SK-N-SH treated with all-trans-retinoic acid at 6 μM for 48 hours (cell line): Measurements from ENCODE around the gene MTCL1.

Experiments
- ATAC-seq: fragments of 200-7000 bp; cut with Tn5 transposase; 3 replicates; pipeline ENCODE4 v1.9.1; 2020; ENCODE audit warnings: mild to moderate bottlenecking, moderate library complexity
- ARNTL ChIP-seq: fragments of 450-650 bp; formaldehyde crosslinking; IDR thresholded peaks from 2 replicates; pipeline ENCODE4 v1.5.0; 2020; ENCODE audit warnings: low read depth, mild to moderate bottlenecking, moderate library complexity, borderline replicate concordance
- BACH2 ChIP-seq: fragments of 250-450 bp; sonication (Bioruptor Pico); IDR thresholded peaks from 2 replicates; pipeline ENCODE4 v1.9.0; 2021; ENCODE audit warnings: mild to moderate bottlenecking, borderline replicate concordance
- CSDC2 ChIP-seq: fragments of 250-450 bp; sonication (Bioruptor Pico); IDR thresholded peaks from 2 replicates; pipeline ENCODE4 v1.5.0; 2020; ENCODE audit warnings: mild to moderate bottlenecking, moderate library complexity
- ESRRG ChIP-seq: fragments of 250-450 bp; sonication (Bioruptor Pico); IDR thresholded peaks from 2 replicates; pipeline ENCODE4 v1.6.1; 2021; ENCODE audit warnings: mild to moderate bottlenecking
- ISL1 ChIP-seq: fragments of 250-450 bp; sonication (Bioruptor Pico); IDR thresholded peaks from 2 replicates; pipeline ENCODE4 v2.1.2; 2022; ENCODE audit warnings: mild to moderate bottlenecking, moderate library complexity
- OSR1 ChIP-seq: fragments of 250-450 bp; sonication (Bioruptor Pico); IDR thresholded peaks from 2 replicates; pipeline ENCODE4 v1.8.0; 2022; ENCODE audit warnings: moderate library complexity, mild to moderate bottlenecking, inconsistent platforms
- RARB ChIP-seq: fragments of 250-450 bp; sonication (Bioruptor Pico); IDR thresholded peaks from 2 replicates; pipeline ENCODE4 v1.8.0; 2021; ENCODE audit warnings: mild to moderate bottlenecking, moderate library complexity
- SNAI2 ChIP-seq: fragments of 250-450 bp; sonication (Bioruptor Pico); IDR thresholded peaks from 2 replicates; pipeline ENCODE4 v1.5.0; 2020; ENCODE audit warnings: mild to moderate bottlenecking, moderate library complexity
- TCF4 ChIP-seq: fragments of 250-450 bp; sonication (Bioruptor Pico); IDR thresholded peaks from 2 replicates; pipeline ENCODE4 v1.8.0; 2021; ENCODE audit warnings: mild to moderate bottlenecking, moderate library complexity, borderline replicate concordance
- TOX ChIP-seq: fragments of 250-450 bp; sonication (Bioruptor Pico); IDR thresholded peaks from 2 replicates; pipeline ENCODE4 v1.8.0; 2021; ENCODE audit warnings: mild to moderate bottlenecking, moderate library complexity, borderline replicate concordance
- ZFP3 ChIP-seq: fragments of 250-450 bp; sonication (Bioruptor Pico); IDR thresholded peaks from 2 replicates; pipeline ENCODE4 v1.5.0; 2020; ENCODE audit warnings: mild to moderate bottlenecking, moderate library complexity
- ZFP30 ChIP-seq: fragments of 450-650 bp; formaldehyde crosslinking; IDR thresholded peaks from 2 replicates; pipeline ENCODE4 v1.5.0; 2022; ENCODE audit warnings: mild to moderate bottlenecking, moderate library complexity
- ZNF565 ChIP-seq: fragments of 450-650 bp; formaldehyde crosslinking; conservative IDR thresholded peaks from 2 replicates; pipeline ENCODE4 v1.5.0; 2020; ENCODE audit warnings: low read depth, mild to moderate bottlenecking, moderate library complexity
- ZNF70 ChIP-seq: fragments of 450-650 bp; formaldehyde crosslinking; IDR thresholded peaks from 2 replicates; pipeline ENCODE4 v1.5.0; 2020; ENCODE audit warnings: mild to moderate bottlenecking, moderate library complexity
- TF ChIP-seq, protein P1 (sequence below): fragments of 250-450 bp; sonication (Bioruptor Pico); IDR thresholded peaks from 2 replicates; pipeline ENCODE4 v1.5.1; 2021; ENCODE audit warnings: mild to moderate bottlenecking, moderate library complexity
- TF ChIP-seq, protein P2 (sequence below): fragments of 250-450 bp; sonication (Bioruptor Pico); IDR thresholded peaks from 2 replicates; pipeline ENCODE4 v1.5.1; 2020; ENCODE audit warnings: low read depth, mild to moderate bottlenecking, moderate library complexity
- TF ChIP-seq, protein P3 (sequence below): fragments of 250-450 bp; sonication (Bioruptor Pico); IDR thresholded peaks from 2 replicates; pipeline ENCODE4 v1.5.0; 2020; ENCODE audit warnings: mild to moderate bottlenecking, moderate library complexity
- TF ChIP-seq, protein P4 (sequence below): fragments of 250-450 bp; sonication (Bioruptor Pico); IDR thresholded peaks from 2 replicates; pipeline ENCODE4 v1.8.0; 2020; ENCODE audit warnings: mild to moderate bottlenecking, moderate library complexity, borderline replicate concordance
- TF ChIP-seq, protein P5 (sequence below): fragments of 250-450 bp; sonication (Bioruptor Pico); IDR thresholded peaks from 2 replicates; pipeline ENCODE4 v1.8.0; 2021; ENCODE audit warnings: low read depth, mild to moderate bottlenecking, moderate library complexity, borderline replicate concordance

The MTCL1 gene

DNA sequence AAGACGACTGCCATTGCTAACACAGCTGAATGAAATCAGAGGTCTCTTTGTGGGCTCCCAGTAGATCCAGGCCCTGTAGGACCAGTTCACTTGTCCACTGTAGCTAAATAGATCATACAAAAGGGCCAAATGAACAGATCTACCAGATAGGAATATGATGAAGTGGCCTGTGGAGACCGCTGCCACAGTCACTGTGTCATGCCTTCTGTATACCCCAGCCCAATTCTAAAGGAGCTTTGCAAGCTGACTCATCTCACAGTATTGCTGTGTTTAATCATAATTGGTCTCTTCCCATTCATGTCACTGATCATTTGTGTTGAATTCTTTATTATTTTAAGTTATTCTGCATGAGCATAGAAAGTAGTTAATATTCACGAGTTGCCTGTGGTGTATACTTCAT lies 125.8 kb downstream of the MTCL1 start:
- ATAC-seq = no peak
- TF ChIP-seq OSR1 (CRISPR knock-in tag) (no peak), ZNF70 (no peak), TOX (CRISPR knock-in tag) (no peak), ZFP3 (CRISPR knock-in tag) (no peak), CSDC2 (CRISPR knock-in tag) (no peak), RARB (no peak), ISL1 (CRISPR knock-in tag) (no peak), SNAI2 (no peak), ARNTL (CRISPR knock-in tag) (no peak), BACH2 (CRISPR knock-in tag) (no peak), ZFP30 (no peak), ESRRG (CRISPR knock-in tag) (no peak), ZNF565 (no peak)
- TF ChIP-seq, protein P1, sequence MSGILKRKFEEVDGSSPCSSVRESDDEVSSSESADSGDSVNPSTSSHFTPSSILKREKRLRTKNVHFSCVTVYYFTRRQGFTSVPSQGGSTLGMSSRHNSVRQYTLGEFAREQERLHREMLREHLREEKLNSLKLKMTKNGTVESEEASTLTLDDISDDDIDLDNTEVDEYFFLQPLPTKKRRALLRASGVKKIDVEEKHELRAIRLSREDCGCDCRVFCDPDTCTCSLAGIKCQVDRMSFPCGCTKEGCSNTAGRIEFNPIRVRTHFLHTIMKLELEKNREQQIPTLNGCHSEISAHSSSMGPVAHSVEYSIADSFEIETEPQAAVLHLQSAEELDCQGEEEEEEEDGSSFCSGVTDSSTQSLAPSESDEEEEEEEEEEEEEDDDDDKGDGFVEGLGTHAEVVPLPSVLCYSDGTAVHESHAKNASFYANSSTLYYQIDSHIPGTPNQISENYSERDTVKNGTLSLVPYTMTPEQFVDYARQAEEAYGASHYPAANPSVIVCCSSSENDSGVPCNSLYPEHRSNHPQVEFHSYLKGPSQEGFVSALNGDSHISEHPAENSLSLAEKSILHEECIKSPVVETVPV (CRISPR knock-in tag) = no peak
- TF ChIP-seq, protein P2, sequence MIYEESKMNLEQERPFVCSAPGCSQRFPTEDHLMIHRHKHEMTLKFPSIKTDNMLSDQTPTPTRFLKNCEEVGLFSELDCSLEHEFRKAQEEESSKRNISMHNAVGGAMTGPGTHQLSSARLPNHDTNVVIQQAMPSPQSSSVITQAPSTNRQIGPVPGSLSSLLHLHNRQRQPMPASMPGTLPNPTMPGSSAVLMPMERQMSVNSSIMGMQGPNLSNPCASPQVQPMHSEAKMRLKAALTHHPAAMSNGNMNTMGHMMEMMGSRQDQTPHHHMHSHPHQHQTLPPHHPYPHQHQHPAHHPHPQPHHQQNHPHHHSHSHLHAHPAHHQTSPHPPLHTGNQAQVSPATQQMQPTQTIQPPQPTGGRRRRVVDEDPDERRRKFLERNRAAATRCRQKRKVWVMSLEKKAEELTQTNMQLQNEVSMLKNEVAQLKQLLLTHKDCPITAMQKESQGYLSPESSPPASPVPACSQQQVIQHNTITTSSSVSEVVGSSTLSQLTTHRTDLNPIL (CRISPR knock-in tag) = no peak
- TF ChIP-seq, protein P3, sequence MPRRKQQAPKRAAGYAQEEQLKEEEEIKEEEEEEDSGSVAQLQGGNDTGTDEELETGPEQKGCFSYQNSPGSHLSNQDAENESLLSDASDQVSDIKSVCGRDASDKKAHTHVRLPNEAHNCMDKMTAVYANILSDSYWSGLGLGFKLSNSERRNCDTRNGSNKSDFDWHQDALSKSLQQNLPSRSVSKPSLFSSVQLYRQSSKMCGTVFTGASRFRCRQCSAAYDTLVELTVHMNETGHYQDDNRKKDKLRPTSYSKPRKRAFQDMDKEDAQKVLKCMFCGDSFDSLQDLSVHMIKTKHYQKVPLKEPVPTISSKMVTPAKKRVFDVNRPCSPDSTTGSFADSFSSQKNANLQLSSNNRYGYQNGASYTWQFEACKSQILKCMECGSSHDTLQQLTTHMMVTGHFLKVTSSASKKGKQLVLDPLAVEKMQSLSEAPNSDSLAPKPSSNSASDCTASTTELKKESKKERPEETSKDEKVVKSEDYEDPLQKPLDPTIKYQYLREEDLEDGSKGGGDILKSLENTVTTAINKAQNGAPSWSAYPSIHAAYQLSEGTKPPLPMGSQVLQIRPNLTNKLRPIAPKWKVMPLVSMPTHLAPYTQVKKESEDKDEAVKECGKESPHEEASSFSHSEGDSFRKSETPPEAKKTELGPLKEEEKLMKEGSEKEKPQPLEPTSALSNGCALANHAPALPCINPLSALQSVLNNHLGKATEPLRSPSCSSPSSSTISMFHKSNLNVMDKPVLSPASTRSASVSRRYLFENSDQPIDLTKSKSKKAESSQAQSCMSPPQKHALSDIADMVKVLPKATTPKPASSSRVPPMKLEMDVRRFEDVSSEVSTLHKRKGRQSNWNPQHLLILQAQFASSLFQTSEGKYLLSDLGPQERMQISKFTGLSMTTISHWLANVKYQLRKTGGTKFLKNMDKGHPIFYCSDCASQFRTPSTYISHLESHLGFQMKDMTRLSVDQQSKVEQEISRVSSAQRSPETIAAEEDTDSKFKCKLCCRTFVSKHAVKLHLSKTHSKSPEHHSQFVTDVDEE (CRISPR knock-in tag) = no peak
- TF ChIP-seq, protein P4, sequence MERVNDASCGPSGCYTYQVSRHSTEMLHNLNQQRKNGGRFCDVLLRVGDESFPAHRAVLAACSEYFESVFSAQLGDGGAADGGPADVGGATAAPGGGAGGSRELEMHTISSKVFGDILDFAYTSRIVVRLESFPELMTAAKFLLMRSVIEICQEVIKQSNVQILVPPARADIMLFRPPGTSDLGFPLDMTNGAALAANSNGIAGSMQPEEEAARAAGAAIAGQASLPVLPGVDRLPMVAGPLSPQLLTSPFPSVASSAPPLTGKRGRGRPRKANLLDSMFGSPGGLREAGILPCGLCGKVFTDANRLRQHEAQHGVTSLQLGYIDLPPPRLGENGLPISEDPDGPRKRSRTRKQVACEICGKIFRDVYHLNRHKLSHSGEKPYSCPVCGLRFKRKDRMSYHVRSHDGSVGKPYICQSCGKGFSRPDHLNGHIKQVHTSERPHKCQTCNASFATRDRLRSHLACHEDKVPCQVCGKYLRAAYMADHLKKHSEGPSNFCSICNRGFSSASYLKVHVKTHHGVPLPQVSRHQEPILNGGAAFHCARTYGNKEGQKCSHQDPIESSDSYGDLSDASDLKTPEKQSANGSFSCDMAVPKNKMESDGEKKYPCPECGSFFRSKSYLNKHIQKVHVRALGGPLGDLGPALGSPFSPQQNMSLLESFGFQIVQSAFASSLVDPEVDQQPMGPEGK (CRISPR knock-in tag) = no peak

DNA sequence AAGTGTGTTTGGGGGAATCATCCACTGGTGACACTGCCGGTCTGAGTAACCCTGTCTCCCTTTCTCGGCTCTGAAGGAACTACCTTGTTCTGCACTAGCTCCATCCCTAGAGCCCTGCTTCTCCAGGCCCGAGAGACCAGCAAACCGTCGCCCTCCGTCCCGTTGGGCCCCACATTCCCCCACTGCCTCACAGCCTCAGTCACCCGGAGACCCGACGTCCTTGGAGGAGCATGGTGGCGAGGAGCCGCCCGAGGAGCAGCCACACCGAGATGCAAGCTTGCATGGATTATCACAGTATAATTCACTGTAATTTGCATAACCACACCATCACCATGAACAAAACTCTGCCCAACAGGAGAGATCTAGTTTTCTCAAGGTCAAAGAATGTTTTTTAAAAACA lies 126.2 kb downstream of the MTCL1 start:
- ATAC-seq = no peak
- no peak for TF ChIP-seq ARNTL (CRISPR knock-in tag)
- no peak for TF ChIP-seq TCF4 (CRISPR knock-in tag)
- no peak for TF ChIP-seq CSDC2 (CRISPR knock-in tag)
- TF ChIP-seq, protein P2 (CRISPR knock-in tag) = no peak
- TF ChIP-seq, protein P5, sequence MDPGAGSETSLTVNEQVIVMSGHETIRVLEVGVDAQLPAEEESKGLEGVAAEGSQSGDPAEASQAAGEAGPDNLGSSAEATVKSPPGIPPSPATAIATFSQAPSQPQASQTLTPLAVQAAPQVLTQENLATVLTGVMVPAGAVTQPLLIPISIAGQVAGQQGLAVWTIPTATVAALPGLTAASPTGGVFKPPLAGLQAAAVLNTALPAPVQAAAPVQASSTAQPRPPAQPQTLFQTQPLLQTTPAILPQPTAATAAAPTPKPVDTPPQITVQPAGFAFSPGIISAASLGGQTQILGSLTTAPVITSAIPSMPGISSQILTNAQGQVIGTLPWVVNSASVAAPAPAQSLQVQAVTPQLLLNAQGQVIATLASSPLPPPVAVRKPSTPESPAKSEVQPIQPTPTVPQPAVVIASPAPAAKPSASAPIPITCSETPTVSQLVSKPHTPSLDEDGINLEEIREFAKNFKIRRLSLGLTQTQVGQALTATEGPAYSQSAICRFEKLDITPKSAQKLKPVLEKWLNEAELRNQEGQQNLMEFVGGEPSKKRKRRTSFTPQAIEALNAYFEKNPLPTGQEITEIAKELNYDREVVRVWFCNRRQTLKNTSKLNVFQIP (CRISPR knock-in tag) = no peak
- TF ChIP-seq, protein P4 (CRISPR knock-in tag) = no peak
- TF ChIP-seq SNAI2 = no peak
